ENCODE measurements around the gene FNDC11.
"Not testable (repeated sequence)": the region's sequence is repeated elsewhere in the genome, so short reads cannot be mapped to it uniquely, and the experiment has no call there.

Gene FNDC11

GRCh38 chr20:63567386-63568169 lies 13.6 kb downstream of the FNDC11 start:
- no peak for DNase-seq (ENCODE audit: low spot score)

- no peak for DNase-seq (ENCODE audit: low spot score)
Observed at GRCh38 chr20:63568170-63568981, 14.4 kb downstream of the FNDC11 start.

- DNase-seq (ENCODE audit: low spot score): no peak
Observed at GRCh38 chr20:63568986-63569949, 15.3 kb downstream of the FNDC11 start.

GRCh38 chr20:63570281-63571086 lies 16.5 kb downstream of the FNDC11 start:
- DNase-seq (ENCODE audit: low spot score): no peak

GRCh38 chr20:63571087-63571478 lies 17.1 kb downstream of the FNDC11 start:
- not testable (repeated sequence) for DNase-seq (ENCODE audit: low spot score)

- no peak for DNase-seq (ENCODE audit: low spot score)
Observed at GRCh38 chr20:63572071-63572787, 18.3 kb downstream of the FNDC11 start.

GRCh38 chr20:63572788-63573646 lies 19.1 kb downstream of the FNDC11 start:
- DNase-seq (ENCODE audit: low spot score): no peak

GRCh38 chr20:63573647-63574131 lies 19.7 kb downstream of the FNDC11 start:
- no peak for DNase-seq (ENCODE audit: low spot score)

- DNase-seq (ENCODE audit: low spot score): peak; percentile 96
Observed at GRCh38 chr20:63574156-63574828, 20.3 kb downstream of the FNDC11 start, which contains the start of gene HELZ2. HELZ2 (minus strand) TSS chr20:63574239; CDS start chr20:63572385, 1,854 bp downstream.

- no peak for DNase-seq (ENCODE audit: low spot score)
Observed at GRCh38 chr20:63574829-63575743, 21.1 kb downstream of the FNDC11 start.

- DNase-seq (ENCODE audit: low spot score): peak; percentile 36
Observed at GRCh38 chr20:63576311-63576710, 22.4 kb downstream of the FNDC11 start.

GRCh38 chr20:63577317-63577894 lies 23.4 kb downstream of the FNDC11 start:
- DNase-seq (ENCODE audit: low spot score): no peak

GRCh38 chr20:63578224-63579016 lies 24.5 kb downstream of the FNDC11 start:
- DNase-seq (ENCODE audit: low spot score): no peak

- no peak for DNase-seq (ENCODE audit: low spot score)
Observed at GRCh38 chr20:63579017-63579694, 25.2 kb downstream of the FNDC11 start.

GRCh38 chr20:63580796-63581461 lies 27.0 kb downstream of the FNDC11 start:
- DNase-seq (ENCODE audit: low spot score): peak; percentile 29
